ENCODE results near the gene MCF2L. TPM values are rescaled to one million over a fixed set of nuclear protein-coding genes. Genes with fewer than 3 reads are reported as not detected.
A peak's percentile ranks its signal among the peaks of the same experiment; 100 is the strongest.

MCF2L gene
- total RNA-seq, 4 donors from 2014 or later = 18.3 to 52.6 (median 29.9) TPM

DNA sequence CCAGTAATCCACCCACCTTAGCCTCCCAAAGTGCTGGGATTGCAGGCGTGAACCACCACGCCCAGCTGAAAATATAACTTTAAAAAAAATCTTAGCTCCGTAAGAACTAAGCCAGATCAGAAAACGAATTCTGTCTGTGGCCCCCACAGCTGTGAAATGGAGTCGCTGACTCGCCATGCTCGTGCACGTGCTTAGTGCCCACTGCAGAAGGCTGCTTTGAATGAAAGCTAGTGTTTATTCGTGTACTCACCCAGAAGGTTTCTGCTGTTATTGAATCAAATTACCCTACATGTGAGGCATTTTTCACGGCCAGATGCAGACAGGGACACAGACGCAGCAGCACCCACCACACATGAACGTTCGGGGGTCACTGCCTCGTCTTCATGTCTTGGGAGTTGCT, 74.9 kb downstream of the MCF2L start:
- 74 to 77% methylated on average over 12 to 13 of the region's 14 CpGs for WGBS, 2 donors (ENCODE audit: low coverage in 1 of 2)
- Histone ChIP-seq H3K4me3 (no peak overlapping the region), H3K9me3 (no peaks in the 10 kb centered on the region), H3K27ac (no peak overlapping the region), H3K36me3 (peaks cover 0 to 4% of the 10 kb centered on the region in 2 donors), H3K27me3 (peaks cover 15% of the 10 kb centered on the region), H3K4me1 (peaks cover 0 to 4% (median 0%) of the 10 kb centered on the region in 3 donors)
- ATAC-seq = no peak
- TF ChIP-seq EP300 (IDR thresholded peaks at IDR 0.05) (no peak), POLR2A (IDR thresholded peaks at IDR 0.05) (no peak), POLR2AphosphoS5 (IDR thresholded peaks at IDR 0.05) (no peak)
- TF ChIP-seq, protein P1, sequence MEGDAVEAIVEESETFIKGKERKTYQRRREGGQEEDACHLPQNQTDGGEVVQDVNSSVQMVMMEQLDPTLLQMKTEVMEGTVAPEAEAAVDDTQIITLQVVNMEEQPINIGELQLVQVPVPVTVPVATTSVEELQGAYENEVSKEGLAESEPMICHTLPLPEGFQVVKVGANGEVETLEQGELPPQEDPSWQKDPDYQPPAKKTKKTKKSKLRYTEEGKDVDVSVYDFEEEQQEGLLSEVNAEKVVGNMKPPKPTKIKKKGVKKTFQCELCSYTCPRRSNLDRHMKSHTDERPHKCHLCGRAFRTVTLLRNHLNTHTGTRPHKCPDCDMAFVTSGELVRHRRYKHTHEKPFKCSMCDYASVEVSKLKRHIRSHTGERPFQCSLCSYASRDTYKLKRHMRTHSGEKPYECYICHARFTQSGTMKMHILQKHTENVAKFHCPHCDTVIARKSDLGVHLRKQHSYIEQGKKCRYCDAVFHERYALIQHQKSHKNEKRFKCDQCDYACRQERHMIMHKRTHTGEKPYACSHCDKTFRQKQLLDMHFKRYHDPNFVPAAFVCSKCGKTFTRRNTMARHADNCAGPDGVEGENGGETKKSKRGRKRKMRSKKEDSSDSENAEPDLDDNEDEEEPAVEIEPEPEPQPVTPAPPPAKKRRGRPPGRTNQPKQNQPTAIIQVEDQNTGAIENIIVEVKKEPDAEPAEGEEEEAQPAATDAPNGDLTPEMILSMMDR (IDR thresholded peaks at IDR 0.05) = no peak

DNA sequence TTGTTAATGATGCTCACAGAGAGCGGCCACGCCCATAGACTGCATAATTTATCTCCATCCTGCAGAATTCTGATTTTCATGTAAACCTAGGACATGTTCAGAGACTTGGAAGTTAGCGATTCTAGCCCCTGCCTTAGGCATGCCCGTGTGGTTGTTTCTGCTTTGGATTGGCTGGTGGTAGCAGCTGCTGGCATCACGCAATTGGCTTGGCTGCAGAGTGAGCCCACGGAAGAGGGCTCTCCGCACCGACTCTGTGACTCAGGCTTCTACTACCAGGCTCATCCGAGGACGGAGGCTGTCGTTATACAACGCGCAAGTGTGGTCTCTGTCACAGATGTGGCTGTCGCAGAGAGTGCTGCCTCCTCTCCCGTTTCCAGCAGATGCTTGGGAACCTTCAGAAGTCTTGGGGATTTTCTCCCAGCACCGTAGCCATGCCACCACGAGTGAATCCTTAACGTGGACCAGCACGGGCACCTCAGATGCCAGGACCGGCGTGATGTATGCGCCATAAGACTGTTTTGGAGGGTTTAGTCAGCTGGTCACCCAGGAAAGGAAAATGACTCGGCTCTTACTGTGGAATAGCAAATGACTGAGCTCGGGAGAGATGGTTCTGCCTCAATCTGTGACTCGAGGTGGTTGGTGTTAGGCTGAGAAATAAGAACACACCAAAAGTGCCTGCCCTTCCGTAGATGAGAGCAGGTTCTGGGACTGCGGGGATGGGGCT, 75.5 kb downstream of the MCF2L start:
- Histone ChIP-seq H3K4me3 (peak overlapping the region in 1 of 2 donors; percentile 8), H3K27ac (no peak overlapping the region)

DNA sequence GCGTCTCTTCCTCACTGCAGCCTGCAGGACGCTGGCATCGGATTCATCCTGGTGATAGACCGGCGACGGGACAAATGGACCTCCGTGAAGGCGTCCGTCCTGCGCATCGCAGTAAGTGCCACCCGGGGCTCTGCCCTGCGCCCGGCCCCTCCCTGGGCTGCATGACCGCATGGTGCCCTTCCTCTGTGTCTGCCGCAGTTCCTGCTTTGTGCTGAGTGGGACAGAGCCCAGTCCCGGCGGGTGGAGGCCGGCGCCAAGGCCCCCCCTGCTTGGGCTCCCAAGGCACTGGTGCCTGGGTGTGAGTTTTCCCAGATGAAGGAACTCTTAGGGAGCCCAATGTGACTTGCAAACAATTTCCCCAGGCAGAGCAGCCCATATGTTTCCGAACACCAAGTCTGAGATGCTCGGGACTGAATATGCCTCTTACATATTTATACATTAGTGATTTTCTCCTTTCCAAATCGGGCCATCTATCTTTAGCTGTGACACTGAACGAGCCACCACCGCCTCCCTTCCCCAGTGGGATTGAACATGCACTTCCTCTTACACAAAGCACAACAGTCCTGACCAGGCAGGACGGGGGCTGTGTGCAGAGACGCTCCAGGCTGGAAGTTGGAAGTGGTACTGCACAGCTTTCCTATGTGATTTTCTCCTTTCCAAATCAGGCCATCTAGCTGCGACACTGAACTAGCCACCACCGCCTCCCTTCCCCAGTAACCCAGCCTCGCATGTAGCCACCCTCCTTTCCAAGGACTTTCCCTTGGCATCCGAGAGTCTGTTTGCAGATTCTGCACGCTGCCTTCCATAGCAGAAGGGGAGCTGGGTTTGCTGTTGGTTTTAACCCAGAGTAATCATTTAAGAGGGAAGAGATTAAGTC, 76.5 kb downstream of the MCF2L start:
- 48 to 75% methylated on average over 2 to 11 of the region's 32 CpGs for WGBS, 2 donors (ENCODE audit: low coverage in 1 of 2)
- ATAC-seq = no peak
- peaks cover 0 to 4% of the 10 kb centered on the region in 2 donors for H3K36me3 ChIP-seq

More for the DNA sequence above, 75.5 kb downstream of the MCF2L start:
- peaks cover 15% of the 10 kb centered on the region for H3K27me3 ChIP-seq
- peaks cover 0 to 4% of the 10 kb centered on the region in 2 donors for H3K36me3 ChIP-seq
- TF ChIP-seq POLR2A (IDR thresholded peaks at IDR 0.05) (no peak), POLR2AphosphoS5 (IDR thresholded peaks at IDR 0.05) (no peak), EP300 (IDR thresholded peaks at IDR 0.05) (no peak)
- TF ChIP-seq, protein P1 (IDR thresholded peaks at IDR 0.05) = no peak
- no peak for ATAC-seq
- H3K9me3 ChIP-seq = no peaks in the 10 kb centered on the region
- peaks cover 0 to 10% (median 0%) of the 10 kb centered on the region in 3 donors for H3K4me1 ChIP-seq
- WGBS, 2 donors (ENCODE audit: low coverage in 1 of 2) = 88 to 91% methylated on average over 6 to 7 of the region's 27 CpGs

DNA sequence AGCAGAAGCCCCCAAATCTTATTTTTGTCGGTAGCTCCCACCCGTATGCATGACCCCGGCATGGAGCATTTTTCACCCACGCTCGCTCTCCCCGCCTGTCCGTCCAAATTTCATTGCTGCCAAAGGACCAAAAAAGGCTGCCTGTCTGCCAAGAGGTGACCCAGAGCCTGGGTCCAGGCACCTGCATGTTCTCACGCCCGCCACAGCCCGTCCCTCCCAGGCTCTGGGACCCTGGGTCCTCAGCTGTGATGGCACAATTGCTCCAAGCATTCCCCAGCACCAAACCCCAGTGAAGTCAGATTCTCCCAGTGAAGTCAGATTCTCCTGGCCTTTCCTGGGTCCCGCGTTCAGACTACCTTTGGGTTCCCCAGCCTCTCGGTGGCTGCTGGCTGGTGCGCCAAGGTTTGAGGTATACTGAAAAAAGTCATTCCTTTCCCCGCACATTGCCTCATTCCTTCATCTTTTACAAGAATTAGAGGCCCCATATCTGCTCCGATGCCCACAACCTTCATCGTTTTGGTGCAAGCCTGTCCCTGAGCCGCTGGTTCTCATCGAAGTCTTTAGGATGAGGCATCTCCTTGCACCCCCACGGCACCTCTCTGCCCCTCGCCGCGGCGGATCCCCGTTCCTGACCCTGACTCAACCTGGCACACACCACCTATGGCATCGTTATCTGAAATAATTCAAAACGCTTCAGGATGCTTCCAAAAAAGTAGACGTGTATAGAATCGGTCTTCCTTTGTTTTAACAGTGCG, 77.3 kb downstream of the MCF2L start:
- Histone ChIP-seq H3K4me1 (peaks cover 0 to 26% (median 4%) of the 10 kb centered on the region in 3 donors), H3K36me3 (peaks cover 0 to 4% of the 10 kb centered on the region in 2 donors), H3K27me3 (peaks cover 21% of the 10 kb centered on the region), H3K4me3 (no peak overlapping the region), H3K9me3 (no peaks in the 10 kb centered on the region), H3K27ac (no peak overlapping the region)
- WGBS, 2 donors (ENCODE audit: low coverage in 1 of 2) = 84 to 96% methylated on average over 15 to 21 of the region's 30 CpGs
- TF ChIP-seq, protein P1 (IDR thresholded peaks at IDR 0.05) = no peak
- TF ChIP-seq POLR2A (IDR thresholded peaks at IDR 0.05) = no peak
- TF ChIP-seq POLR2AphosphoS5 (IDR thresholded peaks at IDR 0.05) = no peak
- no peak for ATAC-seq

More for the DNA sequence above, 76.5 kb downstream of the MCF2L start:
- no peak overlapping the region for H3K27ac ChIP-seq
- peaks cover 0 to 19% (median 0%) of the 10 kb centered on the region in 3 donors for H3K4me1 ChIP-seq
- H3K9me3 ChIP-seq = no peaks in the 10 kb centered on the region
- H3K4me3 ChIP-seq = peak overlapping the region in 1 of 2 donors; percentile 8
- peaks cover 15% of the 10 kb centered on the region for H3K27me3 ChIP-seq
- no peak for TF ChIP-seq POLR2AphosphoS5 (IDR thresholded peaks at IDR 0.05)
- no peak for TF ChIP-seq POLR2A (IDR thresholded peaks at IDR 0.05)
- TF ChIP-seq, protein P1 (IDR thresholded peaks at IDR 0.05) = no peak
- no peak for TF ChIP-seq EP300 (IDR thresholded peaks at IDR 0.05)
